ENCODE results near the gene CHRNE. TPM values are rescaled to one million over a fixed set of nuclear protein-coding genes. Genes with fewer than 3 reads are reported as not detected.

Gene CHRNE
- total RNA-seq, 1 experiment from 2014 or later = not detected

DNA sequence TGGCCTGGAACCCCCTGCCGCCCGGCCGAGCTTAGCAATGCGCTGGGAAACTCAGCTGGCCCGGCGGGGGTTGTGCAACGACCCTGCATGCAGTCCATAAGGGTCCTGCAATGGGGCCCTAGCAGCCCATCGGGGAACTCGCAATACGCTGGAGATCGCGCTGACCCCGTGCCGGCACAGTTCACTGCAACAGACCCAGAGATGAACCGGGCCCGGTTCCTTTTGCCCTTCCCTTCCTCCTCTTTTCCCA lies 36.6 kb upstream of the CHRNE start:
- H3K27ac Mint-ChIP-seq (ENCODE audit: unreplicated experiment) = no peak overlapping the region
- CTCF ChIA-PET = interaction anchor here (0.8 to 2.2 kb wide), 3 partner anchors 28 to 43 kb away, joined by 3 to 19 read pairs (median 7); partner anchors contain the start of gene SPAG7
- H3K27me3 ChIP-seq (replicated peaks; ENCODE audit: control insufficient read depth, insufficient read depth, low read length) = no peaks in the 10 kb centered on the region
- no peaks in the 10 kb centered on the region for H3K9me3 ChIP-seq
- TF ChIP-seq, protein P1, sequence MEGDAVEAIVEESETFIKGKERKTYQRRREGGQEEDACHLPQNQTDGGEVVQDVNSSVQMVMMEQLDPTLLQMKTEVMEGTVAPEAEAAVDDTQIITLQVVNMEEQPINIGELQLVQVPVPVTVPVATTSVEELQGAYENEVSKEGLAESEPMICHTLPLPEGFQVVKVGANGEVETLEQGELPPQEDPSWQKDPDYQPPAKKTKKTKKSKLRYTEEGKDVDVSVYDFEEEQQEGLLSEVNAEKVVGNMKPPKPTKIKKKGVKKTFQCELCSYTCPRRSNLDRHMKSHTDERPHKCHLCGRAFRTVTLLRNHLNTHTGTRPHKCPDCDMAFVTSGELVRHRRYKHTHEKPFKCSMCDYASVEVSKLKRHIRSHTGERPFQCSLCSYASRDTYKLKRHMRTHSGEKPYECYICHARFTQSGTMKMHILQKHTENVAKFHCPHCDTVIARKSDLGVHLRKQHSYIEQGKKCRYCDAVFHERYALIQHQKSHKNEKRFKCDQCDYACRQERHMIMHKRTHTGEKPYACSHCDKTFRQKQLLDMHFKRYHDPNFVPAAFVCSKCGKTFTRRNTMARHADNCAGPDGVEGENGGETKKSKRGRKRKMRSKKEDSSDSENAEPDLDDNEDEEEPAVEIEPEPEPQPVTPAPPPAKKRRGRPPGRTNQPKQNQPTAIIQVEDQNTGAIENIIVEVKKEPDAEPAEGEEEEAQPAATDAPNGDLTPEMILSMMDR (IDR thresholded peaks at IDR 0.05; ENCODE audit: insufficient read depth in 1 of 2, low read depth in 1 of 2, low read length in 1 of 2, severe bottlenecking in 1 of 2, unreplicated experiment in 1 of 2) = no peak
- no peaks in the 10 kb centered on the region for H3K27me3 Mint-ChIP-seq (ENCODE audit: insufficient read depth, unreplicated experiment)
- H3K9me3 Mint-ChIP-seq (ENCODE audit: unreplicated experiment) = no peaks in the 10 kb centered on the region
- no peaks in the 10 kb centered on the region for H3K4me1 ChIP-seq
- no peaks in the 10 kb centered on the region for H3K36me3 ChIP-seq (ENCODE audit: control insufficient read depth, insufficient read depth, low read length)
- no peak for DNase-seq
- intact Hi-C loops (cut with micrococcal nuclease; ENCODE audit: unreplicated experiment) = loop anchor here (1.0 kb wide), 1 partner anchor 30 kb away; no protein-coding TSS in a partner anchor
- H3K36me3 Mint-ChIP-seq (ENCODE audit: insufficient read depth, unreplicated experiment) = peaks cover 22% of the 10 kb centered on the region
- POLR2A ChIA-PET = interaction anchor here (0.9 to 2.6 kb wide), 6 partner anchors 13 to 292 kb away, joined by 3 to 54 read pairs (median 7); partner anchors contain the start of genes ENO3, KIF1C and SPAG7
- H3K4me3 ChIP-seq (ENCODE audit: low read depth, low read length) = peak overlapping the region; percentile 73
- H3K4me1 Mint-ChIP-seq (ENCODE audit: low read depth, unreplicated experiment) = peaks cover 5% of the 10 kb centered on the region
- BruUV-seq (replicated peaks) = no TSS peak
- H3K4me3 Mint-ChIP-seq (ENCODE audit: unreplicated experiment) = peak overlapping the region; percentile 87

DNA sequence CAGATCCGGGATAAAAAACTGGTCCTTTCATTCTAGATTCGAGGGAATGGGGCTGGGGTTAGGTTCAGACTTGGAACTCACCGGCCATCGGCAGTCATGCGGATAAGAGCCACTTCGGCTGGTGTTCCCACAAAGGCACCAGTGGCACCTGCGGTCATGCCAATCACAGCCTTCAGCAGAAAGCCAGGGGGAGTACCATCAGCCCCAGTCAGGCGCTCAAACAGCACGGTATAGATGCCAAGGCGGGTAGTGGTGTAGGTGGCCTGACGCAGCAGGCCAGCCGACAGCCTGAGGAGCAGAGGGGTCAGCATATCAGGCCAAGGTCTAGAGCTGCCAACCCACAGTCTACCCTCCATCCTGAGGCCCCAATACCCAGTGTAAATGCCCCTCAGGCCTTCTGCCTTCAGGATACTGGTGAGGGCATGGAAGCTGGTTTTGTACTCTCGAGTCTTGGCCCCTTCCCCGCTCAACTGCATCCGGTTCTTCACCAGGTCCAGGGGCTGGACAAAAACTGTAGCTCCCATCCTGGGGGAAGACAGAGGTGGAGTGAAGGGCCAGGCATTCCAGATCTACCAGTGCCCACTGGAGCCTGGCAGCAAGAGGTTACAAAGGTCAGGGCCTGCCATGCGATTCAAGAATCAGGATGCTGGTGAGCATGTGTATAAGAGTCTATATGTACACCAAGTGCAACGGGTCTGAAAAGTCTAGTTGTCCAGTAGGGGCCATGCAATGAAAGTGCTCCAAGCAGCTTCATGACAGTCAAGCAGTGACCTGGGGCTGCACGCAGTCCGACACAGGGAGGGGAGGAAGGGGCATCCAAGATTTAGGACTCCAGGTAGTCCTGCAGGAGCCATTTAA lies 36.0 kb upstream of the CHRNE start:
- intact Hi-C loops (cut with micrococcal nuclease; ENCODE audit: unreplicated experiment) = loop anchor here (1.0 kb wide), 1 partner anchor 30 kb away; no protein-coding TSS in a partner anchor
- Histone ChIP-seq H3K27me3 (replicated peaks; ENCODE audit: control insufficient read depth, insufficient read depth, low read length) (no peaks in the 10 kb centered on the region), H3K4me3 (ENCODE audit: low read depth, low read length) (peak overlapping the region; percentile 73), H3K4me1 (no peaks in the 10 kb centered on the region), H3K9me3 (no peaks in the 10 kb centered on the region), H3K36me3 (ENCODE audit: control insufficient read depth, insufficient read depth, low read length) (no peaks in the 10 kb centered on the region)
- no peaks in the 10 kb centered on the region for H3K9me3 Mint-ChIP-seq (ENCODE audit: unreplicated experiment)
- TSS peak; percentile 20 for BruUV-seq (replicated peaks)
- peaks cover 23% of the 10 kb centered on the region for H3K36me3 Mint-ChIP-seq (ENCODE audit: insufficient read depth, unreplicated experiment)
- peaks cover 5% of the 10 kb centered on the region for H3K4me1 Mint-ChIP-seq (ENCODE audit: low read depth, unreplicated experiment)
- no peak overlapping the region for H3K27ac Mint-ChIP-seq (ENCODE audit: unreplicated experiment)
- peak overlapping the region; percentile 87 for H3K4me3 Mint-ChIP-seq (ENCODE audit: unreplicated experiment)
- POLR2A ChIA-PET = interaction anchor here (1.6 to 2.6 kb wide), 3 partner anchors 13 to 30 kb away, joined by 10 to 54 read pairs (median 13); partner anchors contain the start of genes ENO3 and SPAG7
- TF ChIP-seq, protein P1 (IDR thresholded peaks at IDR 0.05; ENCODE audit: insufficient read depth in 1 of 2, low read depth in 1 of 2, low read length in 1 of 2, severe bottlenecking in 1 of 2, unreplicated experiment in 1 of 2) = no peak
- no peak for DNase-seq
- no peaks in the 10 kb centered on the region for H3K27me3 Mint-ChIP-seq (ENCODE audit: insufficient read depth, unreplicated experiment)
- CTCF ChIA-PET = interaction anchor here (1.6 to 2.2 kb wide), 2 partner anchors 29 to 30 kb away, joined by 7 to 19 read pairs; partner anchors contain the start of gene SPAG7

DNA sequence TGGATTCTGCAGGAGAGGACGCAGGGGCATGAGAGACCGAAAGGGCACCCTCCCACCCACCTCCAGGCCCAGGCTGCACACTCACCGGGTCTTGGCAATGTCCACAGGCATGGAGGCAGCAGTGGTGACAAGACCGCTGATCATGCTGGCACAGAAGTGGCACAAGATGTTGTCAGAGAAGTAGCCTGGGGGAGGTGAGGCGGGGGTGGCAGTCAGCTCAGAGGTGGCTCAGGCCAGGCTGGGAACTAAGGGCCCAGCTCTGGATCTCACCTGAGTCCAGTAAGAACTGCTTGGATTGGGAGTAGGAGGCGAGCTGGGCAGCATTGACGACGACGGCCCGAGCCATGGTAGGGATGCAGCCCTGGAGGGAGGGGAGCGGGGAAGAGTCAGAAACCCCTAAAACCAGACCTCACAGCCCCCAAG lies 35.2 kb upstream of the CHRNE start:
- Histone ChIP-seq H3K27me3 (replicated peaks; ENCODE audit: control insufficient read depth, insufficient read depth, low read length) (no peaks in the 10 kb centered on the region), H3K36me3 (ENCODE audit: control insufficient read depth, insufficient read depth, low read length) (no peaks in the 10 kb centered on the region), H3K4me3 (ENCODE audit: low read depth, low read length) (no peak overlapping the region), H3K9me3 (no peaks in the 10 kb centered on the region), H3K4me1 (no peaks in the 10 kb centered on the region)
- TF ChIP-seq, protein P1 (IDR thresholded peaks at IDR 0.05; ENCODE audit: insufficient read depth in 1 of 2, low read depth in 1 of 2, low read length in 1 of 2, severe bottlenecking in 1 of 2, unreplicated experiment in 1 of 2) = no peak
- POLR2A ChIA-PET = no interaction called here
- DNase-seq = no peak
- no TSS peak for BruUV-seq (replicated peaks)
- Mint-ChIP-seq H3K9me3 (ENCODE audit: unreplicated experiment) (no peaks in the 10 kb centered on the region), H3K4me3 (ENCODE audit: unreplicated experiment) (peak overlapping the region; percentile 87), H3K27ac (ENCODE audit: unreplicated experiment) (no peak overlapping the region), H3K36me3 (ENCODE audit: insufficient read depth, unreplicated experiment) (peaks cover 17% of the 10 kb centered on the region), H3K27me3 (ENCODE audit: insufficient read depth, unreplicated experiment) (no peaks in the 10 kb centered on the region), H3K4me1 (ENCODE audit: low read depth, unreplicated experiment) (peaks cover 5% of the 10 kb centered on the region)
- CTCF ChIA-PET = no interaction called here
- intact Hi-C loops (cut with micrococcal nuclease; ENCODE audit: unreplicated experiment) = no loop called here
